ENCODE measurements around the gene GGCX.
"Not testable (repeated sequence)": the region's sequence is repeated elsewhere in the genome, so short reads cannot be mapped to it uniquely, and the experiment has no call there.

GGCX gene

GRCh38 chr2:85564144-85564563 is 2.9 kb upstream of the GGCX start:
- H3K36me3 ChIP-seq (ENCODE audit: insufficient read depth, low read length): no peaks in the 10 kb centered on the region
- H3K9me3 ChIP-seq (ENCODE audit: control insufficient read depth, insufficient read depth, low read length): no peaks in the 10 kb centered on the region
- H3K4me1 ChIP-seq (ENCODE audit: insufficient read depth, low read length): no peaks in the 10 kb centered on the region; the same call in 1 of the 2 replicates
- H3K9ac ChIP-seq (ENCODE audit: low read depth, low read length): no peak overlapping the region

GRCh38 chr2:85560812-85561279 is 447 bp downstream of the GGCX start:
- H3K36me3 ChIP-seq (ENCODE audit: insufficient read depth, low read length): peaks cover 2% of the 10 kb centered on the region; the same call in 1 of the 2 replicates
- H3K9me3 ChIP-seq (ENCODE audit: control insufficient read depth, insufficient read depth, low read length): no peaks in the 10 kb centered on the region
- peak overlapping the region; percentile 94 for H3K9ac ChIP-seq (ENCODE audit: low read depth, low read length)
- no peaks in the 10 kb centered on the region; the same call in 1 of the 2 replicates for H3K4me1 ChIP-seq (ENCODE audit: insufficient read depth, low read length)

GRCh38 chr2:85560403-85560726 is 928 bp downstream of the GGCX start:
- not testable (repeated sequence) for H3K4me1 ChIP-seq (ENCODE audit: insufficient read depth, low read length); H3K9me3 ChIP-seq (ENCODE audit: control insufficient read depth, insufficient read depth, low read length); H3K36me3 ChIP-seq (ENCODE audit: insufficient read depth, low read length)
- H3K9ac ChIP-seq (ENCODE audit: low read depth, low read length): peak overlapping the region; percentile 94

- Histone ChIP-seq H3K9ac (ENCODE audit: low read depth, low read length) (no peak overlapping the region), H3K9me3 (ENCODE audit: control insufficient read depth, insufficient read depth, low read length) (no peaks in the 10 kb centered on the region), H3K36me3 (ENCODE audit: insufficient read depth, low read length) (peaks cover 13% of the 10 kb centered on the region), H3K4me1 (ENCODE audit: insufficient read depth, low read length) (no peaks in the 10 kb centered on the region; the same call in 1 of the 2 replicates)
These were observed 3.1 kb downstream of the GGCX start for GRCh38 chr2:85558160-85558559.

- H3K9me3 ChIP-seq (ENCODE audit: control insufficient read depth, insufficient read depth, low read length): no peaks in the 10 kb centered on the region
- no peaks in the 10 kb centered on the region; the same call in 1 of the 2 replicates for H3K4me1 ChIP-seq (ENCODE audit: insufficient read depth, low read length)
- peaks cover 20% of the 10 kb centered on the region for H3K36me3 ChIP-seq (ENCODE audit: insufficient read depth, low read length)
- H3K9ac ChIP-seq (ENCODE audit: low read depth, low read length): no peak overlapping the region
These were observed 4.2 kb downstream of the GGCX start for GRCh38 chr2:85557130-85557529.

GRCh38 chr2:85554980-85555612 is 6.2 kb downstream of the GGCX start:
- Histone ChIP-seq H3K9ac (ENCODE audit: low read depth, low read length) (no peak overlapping the region), H3K9me3 (ENCODE audit: control insufficient read depth, insufficient read depth, low read length) (no peaks in the 10 kb centered on the region), H3K36me3 (ENCODE audit: insufficient read depth, low read length) (peaks cover 32% of the 10 kb centered on the region), H3K4me1 (ENCODE audit: insufficient read depth, low read length) (no peaks in the 10 kb centered on the region)

- Histone ChIP-seq H3K4me1 (ENCODE audit: insufficient read depth, low read length) (no peaks in the 10 kb centered on the region), H3K9ac (ENCODE audit: low read depth, low read length) (no peak overlapping the region), H3K36me3 (ENCODE audit: insufficient read depth, low read length) (peaks cover 36% of the 10 kb centered on the region), H3K9me3 (ENCODE audit: control insufficient read depth, insufficient read depth, low read length) (no peaks in the 10 kb centered on the region)
These were observed 8.1 kb downstream of the GGCX start for GRCh38 chr2:85553184-85553583.

GRCh38 chr2:85551698-85552678 is 9.3 kb downstream of the GGCX start:
- Histone ChIP-seq H3K4me1 (ENCODE audit: insufficient read depth, low read length) (no peaks in the 10 kb centered on the region), H3K36me3 (ENCODE audit: insufficient read depth, low read length) (peaks cover 36% of the 10 kb centered on the region)

DNA sequence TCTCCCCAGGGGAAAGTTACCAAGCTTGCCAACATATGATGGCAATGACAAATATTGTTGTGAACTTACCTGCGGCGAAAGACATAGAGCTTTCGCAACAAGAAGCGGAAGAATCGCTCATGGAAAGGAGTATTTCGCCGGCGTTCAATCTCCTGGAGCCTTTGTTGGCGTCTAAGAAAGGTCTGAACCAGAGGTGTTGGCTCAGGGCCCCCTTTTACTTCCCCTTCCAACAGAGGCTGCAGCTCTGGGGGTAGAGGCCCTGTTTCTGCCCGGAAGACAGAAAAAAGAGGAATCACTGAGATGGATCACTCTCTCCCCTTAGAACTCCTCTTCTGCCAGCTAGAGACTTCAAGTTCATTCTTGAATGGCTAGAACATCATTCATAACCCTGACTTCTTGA is 10.8 kb downstream of the GGCX start:
- Histone ChIP-seq H3K4me1 (ENCODE audit: insufficient read depth, low read length) (no peaks in the 10 kb centered on the region), H3K36me3 (ENCODE audit: insufficient read depth, low read length) (peaks cover 38% of the 10 kb centered on the region), H3K9ac (ENCODE audit: low read depth, low read length) (no peak overlapping the region), H3K9me3 (ENCODE audit: control insufficient read depth, insufficient read depth, low read length) (no peaks in the 10 kb centered on the region)

More at GRCh38 chr2:85551698-85552678, 9.3 kb downstream of the GGCX start:
- H3K9me3 ChIP-seq (ENCODE audit: control insufficient read depth, insufficient read depth, low read length): no peaks in the 10 kb centered on the region
- H3K9ac ChIP-seq (ENCODE audit: low read depth, low read length): no peak overlapping the region

GRCh38 chr2:85549826-85550225 is 11.5 kb downstream of the GGCX start:
- H3K4me1 ChIP-seq (ENCODE audit: insufficient read depth, low read length): no peaks in the 10 kb centered on the region
- no peak overlapping the region for H3K9ac ChIP-seq (ENCODE audit: low read depth, low read length)
- H3K36me3 ChIP-seq (ENCODE audit: insufficient read depth, low read length): peaks cover 37% of the 10 kb centered on the region
- no peaks in the 10 kb centered on the region for H3K9me3 ChIP-seq (ENCODE audit: control insufficient read depth, insufficient read depth, low read length)

DNA sequence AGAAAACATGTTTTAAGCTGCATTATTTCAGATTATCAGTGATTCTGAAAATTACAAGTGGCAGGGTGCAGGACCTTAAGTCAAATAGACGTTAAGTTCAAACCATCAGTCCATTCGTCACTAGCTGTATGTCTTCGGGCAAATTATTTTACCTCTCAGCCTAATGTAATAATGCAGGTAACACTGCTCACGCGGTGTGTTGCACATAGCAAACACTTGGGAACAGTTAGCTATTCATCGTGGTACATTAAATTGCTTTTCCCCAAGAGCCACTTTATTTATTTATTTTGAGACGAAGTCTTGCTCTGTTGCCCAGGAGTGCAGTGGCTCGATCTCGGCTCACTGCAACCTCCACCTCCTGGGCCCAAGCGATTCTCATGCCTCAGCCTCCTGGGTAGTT is 12.2 kb downstream of the GGCX start:
- H3K4me1 ChIP-seq (ENCODE audit: insufficient read depth, low read length): no peaks in the 10 kb centered on the region
- peaks cover 38% of the 10 kb centered on the region for H3K36me3 ChIP-seq (ENCODE audit: insufficient read depth, low read length)
- no peaks in the 10 kb centered on the region for H3K9me3 ChIP-seq (ENCODE audit: control insufficient read depth, insufficient read depth, low read length)

DNA sequence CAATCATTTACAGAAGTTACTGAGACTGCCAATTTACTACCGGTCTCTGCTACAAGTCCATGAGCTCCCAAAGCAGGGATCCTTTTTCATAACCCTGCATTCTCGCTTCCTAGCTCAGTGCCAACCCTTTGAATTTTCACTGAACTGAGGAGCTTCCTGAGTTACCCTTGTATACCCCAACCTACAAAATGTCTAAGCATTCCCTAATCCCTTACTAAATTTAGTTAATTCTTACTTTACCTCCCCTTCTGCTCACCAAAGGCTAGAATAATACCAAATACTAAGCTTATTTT is 12.7 kb downstream of the GGCX start:
- H3K9me3 ChIP-seq (ENCODE audit: control insufficient read depth, insufficient read depth, low read length): no peaks in the 10 kb centered on the region
- peaks cover 36% of the 10 kb centered on the region for H3K36me3 ChIP-seq (ENCODE audit: insufficient read depth, low read length)
- no peak overlapping the region for H3K9ac ChIP-seq (ENCODE audit: low read depth, low read length)
- no peaks in the 10 kb centered on the region for H3K4me1 ChIP-seq (ENCODE audit: insufficient read depth, low read length)

More for the DNA sequence above, 12.2 kb downstream of the GGCX start:
- no peak overlapping the region for H3K9ac ChIP-seq (ENCODE audit: low read depth, low read length)

- Histone ChIP-seq H3K36me3 (ENCODE audit: insufficient read depth, low read length) (peaks cover 42% of the 10 kb centered on the region), H3K9me3 (ENCODE audit: control insufficient read depth, insufficient read depth, low read length) (no peaks in the 10 kb centered on the region), H3K9ac (ENCODE audit: low read depth, low read length) (no peak overlapping the region), H3K4me1 (ENCODE audit: insufficient read depth, low read length) (no peaks in the 10 kb centered on the region)
These were observed 13.3 kb downstream of the GGCX start for GRCh38 chr2:85547859-85548607.

GRCh38 chr2:85547089-85547858 is 14.0 kb downstream of the GGCX start:
- H3K9me3 ChIP-seq (ENCODE audit: control insufficient read depth, insufficient read depth, low read length): no peaks in the 10 kb centered on the region
- peaks cover 43% of the 10 kb centered on the region for H3K36me3 ChIP-seq (ENCODE audit: insufficient read depth, low read length)
- H3K9ac ChIP-seq (ENCODE audit: low read depth, low read length): no peak overlapping the region
- H3K4me1 ChIP-seq (ENCODE audit: insufficient read depth, low read length): no peaks in the 10 kb centered on the region

Data from ES-I3 (cell line).